Limb (tissue), 2 donors: ENCODE data around the gene ADCY10.
"Not testable (repeated sequence)": the region's sequence is repeated elsewhere in the genome, so short reads cannot be mapped to it uniquely, and the experiment has no call there.

ENCODE experiments used
- DNase-seq, 2 donors: peaks; one replicate each; pipeline ENCODE4 v3.0.0-alpha.2; 2016; ENCODE audit errors: extremely low spot score in 2 of 2

The ADCY10 gene

GRCh38 chr1:167856711-167857418, 57.1 kb downstream of the ADCY10 start:
- DNase-seq = no peak

GRCh38 chr1:167854184-167854583, 59.8 kb downstream of the ADCY10 start:
- DNase-seq = no peak

DNA sequence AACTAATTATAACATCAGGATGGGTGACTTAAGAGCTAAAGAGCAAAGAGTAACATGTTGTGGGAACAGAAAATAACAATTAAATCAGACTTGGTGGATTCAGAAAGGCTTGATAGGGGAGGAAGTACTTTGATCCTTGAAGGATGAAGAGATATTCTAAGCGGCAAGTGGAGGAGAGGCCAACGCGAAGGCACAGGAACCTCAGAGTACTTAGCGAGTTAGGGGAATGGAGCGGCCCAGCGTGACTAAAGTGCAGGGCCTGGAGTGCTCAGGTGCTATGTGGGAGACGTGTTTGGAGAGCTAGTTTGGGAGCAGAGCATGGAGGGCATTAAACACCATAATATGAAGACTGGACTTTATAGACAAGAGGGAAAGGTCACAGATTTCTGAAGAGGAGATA, 64.3 kb downstream of the ADCY10 start:
- DNase-seq = no peak

GRCh38 chr1:167842872-167843271, 71.1 kb downstream of the ADCY10 start:
- DNase-seq = no peak

GRCh38 chr1:167841530-167841929, 72.4 kb downstream of the ADCY10 start:
- no peak for DNase-seq

GRCh38 chr1:167839009-167839408, 74.9 kb downstream of the ADCY10 start:
- DNase-seq = no peak

GRCh38 chr1:167837326-167837725, 76.6 kb downstream of the ADCY10 start:
- DNase-seq = no peak

DNA sequence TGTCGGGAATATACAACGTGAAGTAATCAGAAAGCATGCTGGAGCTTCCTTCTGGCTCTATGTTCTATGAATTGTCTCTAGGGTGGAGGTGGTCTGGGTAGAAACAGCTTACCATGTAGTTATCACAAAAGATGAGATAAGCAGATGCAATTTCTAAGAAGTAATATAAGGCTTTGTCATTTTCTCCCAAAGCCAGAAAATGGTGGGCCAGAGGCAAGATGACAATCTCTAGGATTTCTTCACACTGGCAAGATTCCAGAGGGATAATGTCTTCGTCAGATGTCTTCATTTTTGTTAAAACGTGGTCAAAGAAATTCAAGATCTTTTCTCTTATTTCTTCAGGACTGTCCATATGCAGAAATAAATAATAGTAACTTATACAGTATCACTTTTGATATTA, 77.7 kb downstream of the ADCY10 start:
- DNase-seq = no peak

GRCh38 chr1:167833904-167834303, 80.0 kb downstream of the ADCY10 start:
- DNase-seq = no peak

DNA sequence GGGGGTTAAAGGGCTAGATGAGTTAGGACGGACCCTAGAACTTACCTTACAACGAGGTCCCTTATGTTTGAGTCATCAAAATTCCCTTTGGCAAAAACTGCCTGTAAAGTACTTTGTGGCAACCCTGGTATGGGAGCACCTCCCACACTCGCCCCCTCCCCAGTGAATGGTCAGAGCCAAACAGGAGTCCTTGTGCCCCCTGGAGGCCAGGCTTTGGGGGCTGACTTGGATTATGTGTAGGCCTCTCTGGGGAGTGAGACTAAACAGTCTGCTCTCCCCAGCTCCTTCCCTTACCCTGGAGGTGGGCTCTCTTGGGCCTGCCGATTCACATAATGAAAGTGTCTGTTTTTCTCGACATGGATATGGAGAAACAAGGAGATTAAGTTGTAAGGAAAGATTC, 81.2 kb downstream of the ADCY10 start:
- DNase-seq = no peak

DNA sequence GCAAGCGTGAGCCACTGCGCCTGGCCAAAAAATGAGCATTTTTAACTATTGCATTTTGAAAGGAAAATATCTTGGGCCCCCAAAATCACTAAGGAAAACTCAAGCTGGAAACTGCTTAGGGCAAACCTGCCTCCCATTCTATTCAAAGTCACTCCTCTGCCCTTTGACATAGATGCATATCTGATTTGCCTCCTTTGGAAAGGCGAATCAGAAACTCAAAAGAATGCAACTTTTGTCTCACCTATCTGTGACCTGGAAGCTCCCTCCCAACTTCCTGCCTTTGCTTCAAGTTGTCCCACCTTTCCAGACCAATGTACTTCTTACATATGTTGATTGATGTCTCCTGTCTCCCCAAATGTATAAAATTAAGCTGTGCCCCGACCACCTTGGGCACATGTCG, 83.3 kb downstream of the ADCY10 start:
- DNase-seq = not testable (repeated sequence)

- no peak for DNase-seq
Observed at GRCh38 chr1:167829868-167830267, 84.1 kb downstream of the ADCY10 start.

DNA sequence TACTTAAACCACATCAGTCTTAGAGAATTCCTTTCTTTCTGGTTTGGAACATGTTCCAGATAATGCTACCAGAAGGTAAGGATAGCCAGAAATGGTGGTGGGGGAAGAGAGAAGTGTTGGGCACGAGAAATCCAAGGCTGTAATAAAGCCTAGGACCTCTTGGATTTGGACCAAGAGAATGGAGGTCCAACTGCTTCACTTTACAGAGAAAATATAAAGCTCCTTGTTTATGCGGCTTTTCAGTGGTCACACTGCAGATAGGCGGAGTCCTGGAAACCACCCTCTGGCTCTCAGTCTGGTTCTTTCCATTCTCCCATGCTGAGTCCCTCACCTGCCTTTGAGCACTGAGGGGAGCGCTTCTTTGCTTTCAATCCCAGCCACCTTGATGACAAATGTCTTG, 87.8 kb downstream of the ADCY10 start:
- no peak for DNase-seq

DNA sequence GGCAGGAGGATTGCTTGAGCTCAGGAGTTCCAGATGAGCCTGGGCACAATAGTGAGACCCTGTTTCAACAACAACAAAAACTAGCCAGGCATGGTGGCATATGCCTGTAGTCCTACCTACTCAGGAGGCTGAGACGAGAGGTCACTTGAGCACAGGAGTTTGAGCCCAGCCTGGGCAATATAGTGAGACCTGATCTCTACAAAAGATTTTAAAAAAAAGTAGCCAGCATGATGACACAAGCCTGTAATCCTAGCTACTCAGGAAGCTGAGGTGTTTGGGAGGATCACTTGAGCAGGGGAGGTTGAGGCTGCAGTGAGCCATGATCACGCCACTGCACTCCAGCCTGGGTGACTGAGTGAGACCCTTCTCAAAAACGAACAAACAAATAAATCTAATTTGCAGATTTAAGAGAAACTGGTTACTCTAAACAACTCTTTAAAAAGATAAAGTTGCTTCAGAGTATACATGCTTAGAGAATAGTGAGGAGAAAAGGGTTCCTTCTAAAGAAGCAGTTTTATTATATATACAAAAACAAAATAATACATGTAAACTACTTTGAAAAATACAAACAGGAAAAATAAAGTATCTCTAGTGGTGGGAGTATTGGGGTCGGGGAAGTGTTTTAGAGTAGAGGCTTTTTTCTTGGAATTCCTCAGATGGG, 88.4 kb downstream of the ADCY10 start:
- no peak for DNase-seq

DNA sequence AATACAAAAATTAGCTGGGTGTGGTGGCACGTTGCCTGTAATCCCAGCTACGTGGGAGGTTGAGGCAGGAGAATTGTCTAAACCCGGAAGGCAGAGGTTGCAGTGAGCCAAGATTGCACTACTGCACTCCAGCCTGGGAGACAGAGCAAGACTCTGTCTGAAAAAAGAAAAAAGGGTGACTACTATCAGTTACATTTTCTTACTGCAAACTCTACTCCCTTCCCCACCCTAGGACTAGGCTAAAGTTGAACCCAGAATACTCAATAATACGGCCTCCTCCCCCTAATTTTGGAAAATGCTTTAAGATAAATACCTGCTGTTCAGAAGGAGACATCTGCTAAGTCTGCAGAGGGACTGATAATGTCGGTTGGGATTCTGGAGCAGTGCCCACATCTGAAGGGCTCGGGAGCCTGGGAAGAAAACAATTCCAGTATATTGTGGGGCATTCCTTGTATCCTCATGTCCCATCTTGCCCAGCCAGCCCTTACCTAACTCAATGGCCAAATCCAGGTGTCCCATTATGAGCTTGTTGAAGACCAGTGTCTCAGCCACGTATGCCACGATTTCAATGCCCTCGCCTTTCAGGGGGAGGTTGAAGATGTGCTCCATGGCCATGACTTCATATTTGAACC, 89.7 kb downstream of the ADCY10 start:
- no peak for DNase-seq

- DNase-seq = no peak
Observed at GRCh38 chr1:167821969-167822685, 91.8 kb downstream of the ADCY10 start.

DNA sequence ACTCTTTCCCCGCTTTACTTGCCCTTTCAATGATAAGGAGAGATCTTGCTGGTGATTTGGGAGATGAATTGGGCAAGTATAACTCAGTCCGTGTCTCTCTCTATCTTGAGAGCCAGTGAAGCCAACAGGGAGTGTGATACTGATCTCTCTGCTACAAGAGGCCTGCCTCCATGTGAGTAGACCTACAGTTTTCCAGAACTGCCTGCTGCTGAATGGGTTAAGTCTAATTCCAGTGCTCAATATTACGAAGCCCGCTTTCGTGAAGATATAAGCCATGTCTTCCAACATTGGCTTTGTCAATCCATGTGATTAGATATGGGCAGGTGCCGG, 92.6 kb downstream of the ADCY10 start:
- DNase-seq = no peak

DNA sequence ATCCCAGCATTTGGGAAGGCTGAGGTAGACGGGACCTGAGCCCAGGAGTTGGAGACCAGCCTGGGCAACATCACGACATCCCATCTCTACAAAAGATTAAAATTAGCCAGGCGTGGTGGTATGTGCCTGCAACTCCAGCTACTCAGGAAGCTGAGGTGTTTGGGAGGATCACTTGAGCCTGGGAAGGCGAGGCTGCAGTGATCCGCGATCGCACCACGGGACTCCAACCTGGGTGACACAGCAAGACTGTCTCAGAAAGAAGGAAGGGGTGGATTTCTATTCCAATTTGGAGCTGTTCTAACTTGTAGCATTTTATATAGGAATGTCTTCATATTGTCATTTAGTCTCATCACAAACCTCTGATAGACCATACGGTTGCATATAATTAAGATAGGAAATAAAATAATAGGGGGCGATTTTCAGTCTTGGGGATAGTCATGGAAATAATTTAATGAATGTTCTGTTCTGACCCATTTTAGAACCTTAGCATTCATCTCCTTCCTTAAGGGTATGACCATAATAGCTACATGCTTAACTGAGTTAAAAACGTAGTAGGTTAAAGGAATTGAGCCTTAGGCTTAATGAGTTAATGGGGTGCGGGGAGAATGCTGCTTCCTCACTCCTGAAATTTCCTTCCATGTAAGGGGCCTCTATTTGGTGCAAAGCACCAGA, 93.1 kb downstream of the ADCY10 start:
- DNase-seq = no peak

DNA sequence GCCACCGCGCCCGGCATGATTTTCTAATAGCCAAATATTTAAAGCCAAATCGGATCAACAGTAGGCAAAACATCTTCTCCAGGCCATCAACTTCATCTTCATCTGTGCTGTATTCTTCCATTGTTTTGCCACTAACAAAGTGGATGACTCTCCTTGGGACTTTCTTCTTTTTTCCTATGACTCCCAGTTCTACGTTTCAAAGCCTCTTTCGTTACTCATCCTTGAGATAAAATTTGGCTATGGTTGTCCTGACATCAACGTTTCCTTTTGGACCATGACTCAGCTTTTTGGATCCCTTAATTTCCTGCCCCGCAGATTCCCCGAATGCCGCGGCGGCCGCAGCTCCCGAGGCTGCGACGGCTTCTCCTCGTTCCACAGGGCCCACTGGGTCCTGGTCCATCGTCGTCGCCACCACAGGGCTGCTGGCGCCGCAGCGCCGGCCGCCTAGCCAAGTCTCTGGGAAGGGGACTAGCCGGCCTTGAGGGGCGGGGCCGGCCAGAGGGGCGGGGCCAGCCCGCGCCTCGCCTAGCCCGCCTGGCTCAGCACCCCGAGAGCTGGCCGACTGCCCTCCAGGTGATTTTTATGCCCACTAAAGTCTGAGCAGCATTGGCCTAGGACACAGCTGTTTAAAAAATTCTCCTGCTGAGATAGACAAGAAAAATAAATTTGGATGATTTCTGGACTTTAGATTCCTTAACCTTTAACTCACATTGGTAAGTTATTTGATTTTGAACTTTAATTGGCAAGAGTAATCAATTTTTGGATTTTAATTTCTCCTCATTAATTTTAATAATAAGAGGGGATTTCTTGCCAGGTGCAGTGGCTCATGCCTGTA, 93.9 kb downstream of the ADCY10 start:
- DNase-seq = peak; percentile 8 to 67

DNA sequence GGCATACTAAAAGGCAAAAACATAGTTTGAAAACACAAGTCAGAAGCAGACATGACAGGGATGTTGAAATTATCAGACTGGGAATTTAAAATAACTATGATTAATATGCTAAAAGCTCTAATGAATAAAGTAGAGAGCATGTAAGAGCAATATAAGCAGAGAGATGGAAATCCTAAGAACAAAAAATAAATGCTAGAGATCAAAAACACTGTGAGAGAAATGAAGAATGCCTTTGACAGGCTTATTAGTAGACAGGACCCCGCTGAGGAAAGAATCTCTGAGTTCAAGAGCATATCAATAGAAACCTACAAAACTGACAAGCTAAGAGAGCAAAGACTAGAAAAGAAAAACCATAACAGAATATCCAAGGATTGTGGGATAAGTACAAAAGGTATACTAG, 98.3 kb downstream of the ADCY10 start:
- no peak for DNase-seq

GRCh38 chr1:167812972-167813371, 101.0 kb downstream of the ADCY10 start:
- DNase-seq = no peak
